Measurements from ENCODE around the gene HERPUD1. TPM values are rescaled to one million over a fixed set of nuclear protein-coding genes. Genes with fewer than 3 reads are reported as not detected.
"Not testable (repeated sequence)": the region's sequence is repeated elsewhere in the genome, so short reads cannot be mapped to it uniquely, and the experiment has no call there.

The HERPUD1 gene
- total RNA-seq, 1 experiment from 2014 or later = 28.9 TPM

- no peak overlapping the region for H3K56ac ChIP-seq (ENCODE audit: insufficient read length, low read depth, low read length)
- no peak overlapping the region for H4K91ac ChIP-seq (ENCODE audit: insufficient read length, low read depth, low read length)
- H2BK20ac ChIP-seq (ENCODE audit: low read depth, low read length, poor library complexity, severe bottlenecking) = no peak overlapping the region
- H3K4me3 Mint-ChIP-seq = peak overlapping the region in 1 of 2 experiments; percentile 88; a peak in 1 of 5 replicates
- no peaks in the 10 kb centered on the region for H3K4me1 ChIP-seq (ENCODE audit: insufficient read depth, low read length)
- no peak overlapping the region for H3K14ac ChIP-seq (ENCODE audit: insufficient read depth, low read length)
- H3K79me2 ChIP-seq (ENCODE audit: insufficient read depth, low read length) = no peaks in the 10 kb centered on the region
- H3K9ac ChIP-seq (ENCODE audit: extremely low read depth, insufficient read length, low read length) = no peak overlapping the region
- H2AK5ac ChIP-seq (ENCODE audit: insufficient read length, low read length) = no peak overlapping the region
- no peak overlapping the region for H3K18ac ChIP-seq (ENCODE audit: insufficient read length, low read depth, low read length)
- peaks cover 2% of the 10 kb centered on the region for H3K23me2 ChIP-seq (ENCODE audit: insufficient read length, low read depth, low read length, poor library complexity, severe bottlenecking)
- H3K4me2 ChIP-seq (ENCODE audit: insufficient read depth, insufficient read length, low read length) = no peak overlapping the region
- no peak overlapping the region for H3K4ac ChIP-seq (ENCODE audit: low read depth, low read length)
- peaks cover 14 to 25% of the 10 kb centered on the region in 2 experiments for H3K4me1 Mint-ChIP-seq
- no CpG with 5 or more reads among the region's 16 CpGs for WGBS (ENCODE audit: extremely low coverage, insufficient read length, low lambda C conversion rate)
- no peak overlapping the region for H2BK12ac ChIP-seq (ENCODE audit: insufficient read length, low read depth, low read length)
- no peaks in the 10 kb centered on the region for H3K9me3 ChIP-seq (ENCODE audit: control insufficient read depth, low read depth, low read length)
- no peak overlapping the region for H4K8ac ChIP-seq (replicated peaks; ENCODE audit: insufficient read length, low read depth, low read length)
- H2BK120ac ChIP-seq (ENCODE audit: low read depth, low read length, poor library complexity, severe bottlenecking) = no peak overlapping the region
- TF ChIP-seq CTCF (conservative IDR thresholded peaks at IDR 0.05) = no peak
- no peak overlapping the region for H3K27ac Mint-ChIP-seq
- no peak for DNase-seq
- H2BK5ac ChIP-seq (ENCODE audit: insufficient read length, low read length) = no peak overlapping the region
- peaks cover 6% of the 10 kb centered on the region; the same call in 1 of the 2 replicates for H3K27me3 ChIP-seq (ENCODE audit: insufficient read depth, low read length)
- H3K36me3 Mint-ChIP-seq (ENCODE audit: insufficient read depth in 1 of 3, low read depth in 3 of 3) = no peaks in the 10 kb centered on the region; a peak in 1 of 7 replicates
- no peak overlapping the region for H4K5ac ChIP-seq (ENCODE audit: insufficient read length, low read depth, low read length)
- H2AFZ ChIP-seq (ENCODE audit: low read length) = no peak overlapping the region
- no peak overlapping the region for H3K23ac ChIP-seq (ENCODE audit: insufficient read length, low read depth, low read length)
- H3K9me3 Mint-ChIP-seq = no peaks in the 10 kb centered on the region
- peaks cover 68% of the 10 kb centered on the region for H3K27me3 Mint-ChIP-seq (ENCODE audit: low read depth)
- no peak overlapping the region for H2BK15ac ChIP-seq (ENCODE audit: low read depth, low read length)
- H3T11ph ChIP-seq (ENCODE audit: low read length) = no peak overlapping the region
- no peaks in the 10 kb centered on the region for H3K79me1 ChIP-seq (ENCODE audit: insufficient read depth, low read depth, low read length, poor library complexity, severe bottlenecking)
- no peak overlapping the region for H3K27ac ChIP-seq (ENCODE audit: insufficient read length, low read depth, low read length)
- no peaks in the 10 kb centered on the region for H4K20me1 ChIP-seq (ENCODE audit: control insufficient read depth, insufficient read depth, insufficient read length)
These were observed 58.7 kb downstream of the HERPUD1 start for GRCh38 chr16:56990407-56991286.

- H3K27me3 Mint-ChIP-seq (ENCODE audit: low read depth) = peaks cover 65% of the 10 kb centered on the region
- H3K18ac ChIP-seq (ENCODE audit: insufficient read length, low read depth, low read length); H3K9ac ChIP-seq (ENCODE audit: extremely low read depth, insufficient read length, low read length); H4K91ac ChIP-seq (ENCODE audit: insufficient read length, low read depth, low read length); H3T11ph ChIP-seq (ENCODE audit: low read length); H3K56ac ChIP-seq (ENCODE audit: insufficient read length, low read depth, low read length); H3K36me3 Mint-ChIP-seq (ENCODE audit: insufficient read depth in 1 of 3, low read depth in 3 of 3); H2BK20ac ChIP-seq (ENCODE audit: low read depth, low read length, poor library complexity, severe bottlenecking); DNase-seq; H2BK15ac ChIP-seq (ENCODE audit: low read depth, low read length); H2BK12ac ChIP-seq (ENCODE audit: insufficient read length, low read depth, low read length); H3K9me3 ChIP-seq (ENCODE audit: control insufficient read depth, low read depth, low read length); H3K79me2 ChIP-seq (ENCODE audit: insufficient read depth, low read length); H3K4me3 Mint-ChIP-seq; H2BK5ac ChIP-seq (ENCODE audit: insufficient read length, low read length); H2BK120ac ChIP-seq (ENCODE audit: low read depth, low read length, poor library complexity, severe bottlenecking); H3K4me2 ChIP-seq (ENCODE audit: insufficient read depth, insufficient read length, low read length); H3K4me1 ChIP-seq (ENCODE audit: insufficient read depth, low read length); H3K27ac Mint-ChIP-seq; H2AK5ac ChIP-seq (ENCODE audit: insufficient read length, low read length); H3K79me1 ChIP-seq (ENCODE audit: insufficient read depth, low read depth, low read length, poor library complexity, severe bottlenecking); H4K8ac ChIP-seq (replicated peaks; ENCODE audit: insufficient read length, low read depth, low read length); H3K23me2 ChIP-seq (ENCODE audit: insufficient read length, low read depth, low read length, poor library complexity, severe bottlenecking); H3K4ac ChIP-seq (ENCODE audit: low read depth, low read length); H2AFZ ChIP-seq (ENCODE audit: low read length); H3K14ac ChIP-seq (ENCODE audit: insufficient read depth, low read length); H3K27ac ChIP-seq (ENCODE audit: insufficient read length, low read depth, low read length); H3K27me3 ChIP-seq (ENCODE audit: insufficient read depth, low read length); H4K5ac ChIP-seq (ENCODE audit: insufficient read length, low read depth, low read length); H3K23ac ChIP-seq (ENCODE audit: insufficient read length, low read depth, low read length); H3K9me3 Mint-ChIP-seq; H4K20me1 ChIP-seq (ENCODE audit: control insufficient read depth, insufficient read depth, insufficient read length): not testable (repeated sequence)
- WGBS (ENCODE audit: extremely low coverage, insufficient read length, low lambda C conversion rate) = no CpG with 5 or more reads among the region's 1 CpG
- H3K4me1 Mint-ChIP-seq = peaks cover 17 to 25% of the 10 kb centered on the region in 2 experiments
These were observed 60.5 kb downstream of the HERPUD1 start for GRCh38 chr16:56992431-56992830.

Data from H9 (cell line).